Thyroid gland (tissue), 4 donors: ENCODE results near the gene SETD1B. TPM values are rescaled to one million over a fixed set of nuclear protein-coding genes. Genes with fewer than 3 reads are reported as not detected.

ENCODE experiments used
- DNase-seq, 2 donors: peaks; one replicate each; pipeline ENCODE4 v3.0.0-alpha.2; 2019
- H3K27ac ChIP-seq, 3 donors: fragments of 200-600 bp; sonication (generic); 1 replicate in 2 of 3; 2 replicates in 1 of 3; pipeline ENCODE4 v1.5.1; 2016 to 2019; ENCODE audit warnings: mild to moderate bottlenecking in 1 of 3, moderate library complexity in 1 of 3
- H3K27me3 ChIP-seq: fragments of 200-600 bp; sonication (generic); one replicate; pipeline ENCODE4 v1.5.1; 2019
- H3K36me3 ChIP-seq, 2 donors: fragments of 200-600 bp; sonication (generic); one replicate each; pipeline ENCODE4 v1.5.1; 2016 to 2019
- H3K4me1 ChIP-seq, 2 donors: fragments of 200-600 bp; sonication (generic); one replicate each; pipeline ENCODE4 v1.5.1; 2017 to 2019
- H3K4me3 ChIP-seq, 3 donors: fragments of 200-600 bp; sonication (generic); replicated peaks in 1 of 3; 1 replicate in 2 of 3; 2 replicates in 1 of 3; pipeline ENCODE4 v1.5.1; 2016; ENCODE audit warnings: mild to moderate bottlenecking in 1 of 3
- H3K9me3 ChIP-seq: fragments of 200-600 bp; sonication (generic); one replicate; pipeline ENCODE4 v1.5.1; 2017
- CTCF ChIP-seq, 6 experiments: fragments of 200-600 bp in 3 of 6; fragments of 450-650 bp in 3 of 6; sonication (generic) in 3 of 6; IDR thresholded peaks; one replicate each; pipeline ENCODE4 v1.5.1; 2016 to 2019; ENCODE audit warnings: antibody characterized with exemption in 6 of 6, mild to moderate bottlenecking in 2 of 6, inconsistent platforms in 1 of 6, moderate library complexity in 1 of 6
- POLR2A ChIP-seq, 2 donors: fragments of 450-650 bp; IDR thresholded peaks; one replicate each; pipeline ENCODE4 v1.6.1; 2017; ENCODE audit warnings: antibody characterized with exemption in 2 of 2, mild to moderate bottlenecking in 2 of 2, moderate library complexity in 1 of 2
- WGBS, 2 donors: methylation state at CpG; one replicate each; pipeline ENCODE4 v1.1.5; 2017; 5-methylcytosine and 5-hydroxymethylcytosine counted together
- intact Hi-C: fragments of 100-400 bp; cut with DNase I; formaldehyde crosslinking; loops from one replicate; pipeline ENCODE4 v1.15.1; 2023
- total RNA-seq, 4 donors: library from RNA; depleted of rRNA; stranded (reverse); fragments of >200 nt; gene quantifications; one replicate each; pipeline ENCODE4 v1.2.3, GENCODE V29; 2016

Gene SETD1B
- total RNA-seq, 4 donors from 2014 or later: 7.3 to 16.5 (median 11.7) TPM

DNA sequence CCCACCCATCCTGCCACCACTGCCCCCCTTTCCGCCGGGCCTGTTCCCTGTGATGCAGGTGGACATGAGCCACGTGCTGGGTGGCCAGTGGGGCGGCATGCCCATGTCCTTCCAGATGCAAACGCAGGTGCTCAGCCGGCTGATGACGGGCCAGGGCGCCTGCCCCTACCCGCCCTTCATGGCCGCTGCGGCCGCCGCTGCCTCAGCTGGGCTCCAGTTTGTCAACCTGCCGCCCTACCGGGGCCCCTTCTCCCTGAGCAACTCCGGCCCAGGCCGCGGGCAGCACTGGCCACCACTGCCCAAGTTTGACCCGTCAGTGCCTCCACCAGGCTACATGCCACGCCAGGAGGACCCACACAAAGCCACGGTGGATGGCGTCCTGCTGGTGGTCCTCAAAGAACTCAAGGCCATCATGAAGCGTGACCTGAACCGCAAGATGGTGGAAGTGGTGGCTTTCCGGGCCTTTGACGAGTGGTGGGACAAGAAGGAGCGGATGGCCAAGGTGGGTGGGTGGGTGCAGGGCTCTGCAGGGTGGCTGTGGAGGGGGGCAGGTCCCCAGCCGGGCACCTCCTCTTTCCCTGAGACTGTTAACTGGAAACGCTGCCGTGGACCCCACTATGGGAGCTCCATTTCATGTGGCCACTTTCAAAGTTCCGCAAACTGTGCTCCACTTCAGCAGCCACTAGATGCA, 10.8 kb downstream of the SETD1B start:
- intact Hi-C loops: loop anchor here (5.0 kb wide), 1 partner anchor 117 kb away; no protein-coding TSS in a partner anchor
- no peaks in the 10 kb centered on the region for H3K9me3 ChIP-seq
- H3K27me3 ChIP-seq: no peaks in the 10 kb centered on the region
- TF ChIP-seq POLR2A (IDR thresholded peaks at IDR 0.05) (no peak), CTCF (IDR thresholded peaks at IDR 0.05) (no peak)
- H3K27ac ChIP-seq: no peak overlapping the region
- no peak overlapping the region for H3K4me3 ChIP-seq
- H3K36me3 ChIP-seq: peaks cover 47 to 59% of the 10 kb centered on the region in 2 donors
- 93 to 95% methylated on average over 10 to 13 of the region's 31 CpGs for WGBS, 2 donors
- DNase-seq: no peak
- peaks cover 15 to 33% of the 10 kb centered on the region in 2 donors for H3K4me1 ChIP-seq

GRCh38 chr12:121815263-121815662, 11.5 kb downstream of the SETD1B start:
- H3K36me3 ChIP-seq: peaks cover 46 to 61% of the 10 kb centered on the region in 2 donors
- H3K27me3 ChIP-seq: no peaks in the 10 kb centered on the region
- H3K4me3 ChIP-seq: no peak overlapping the region
- H3K4me1 ChIP-seq: peaks cover 15 to 33% of the 10 kb centered on the region in 2 donors
- intact Hi-C loops: no loop called here
- TF ChIP-seq POLR2A (IDR thresholded peaks at IDR 0.05) (no peak), CTCF (IDR thresholded peaks at IDR 0.05) (no peak)
- WGBS, 2 donors: 92 to 96% methylated on average over 8 of the region's 8 CpGs
- H3K27ac ChIP-seq: no peak overlapping the region
- no peak for DNase-seq
- H3K9me3 ChIP-seq: no peaks in the 10 kb centered on the region

DNA sequence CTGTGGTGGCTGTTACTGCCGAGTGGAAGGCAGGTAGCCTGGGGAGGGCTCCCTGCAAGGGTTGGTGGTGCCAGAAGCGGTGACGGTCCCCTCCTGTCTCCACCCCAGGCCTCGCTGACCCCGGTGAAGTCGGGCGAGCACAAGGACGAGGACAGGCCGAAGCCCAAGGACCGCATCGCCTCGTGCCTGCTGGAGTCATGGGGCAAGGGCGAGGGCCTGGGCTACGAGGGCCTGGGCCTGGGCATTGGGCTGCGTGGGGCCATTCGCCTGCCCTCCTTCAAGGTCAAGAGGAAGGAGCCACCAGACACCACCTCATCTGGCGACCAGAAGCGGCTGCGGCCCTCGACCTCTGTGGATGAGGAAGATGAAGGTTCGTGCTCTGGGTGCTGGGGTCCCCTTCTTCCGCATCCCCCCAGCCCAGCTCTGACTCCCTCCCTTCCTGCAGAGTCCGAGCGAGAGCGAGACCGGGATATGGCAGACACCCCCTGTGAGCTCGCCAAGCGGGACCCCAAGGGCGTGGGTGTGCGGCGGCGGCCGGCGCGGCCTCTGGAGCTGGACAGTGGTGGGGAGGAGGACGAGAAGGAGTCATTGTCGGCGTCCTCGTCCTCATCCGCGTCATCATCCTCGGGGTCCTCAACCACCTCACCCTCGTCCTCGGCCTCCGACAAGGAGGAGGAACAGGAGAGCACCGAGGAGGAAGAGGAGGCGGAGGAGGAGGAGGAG, 13.3 kb downstream of the SETD1B start:
- intact Hi-C loops: no loop called here
- no peak overlapping the region for H3K4me3 ChIP-seq
- DNase-seq: no peak
- TF ChIP-seq CTCF (IDR thresholded peaks at IDR 0.05) (no peak), POLR2A (IDR thresholded peaks at IDR 0.05) (no peak)
- no peaks in the 10 kb centered on the region for H3K27me3 ChIP-seq
- 95 to 97% methylated on average over 40 to 41 of the region's 47 CpGs for WGBS, 2 donors
- H3K36me3 ChIP-seq: peaks cover 45 to 63% of the 10 kb centered on the region in 2 donors
- no peak overlapping the region for H3K27ac ChIP-seq
- H3K4me1 ChIP-seq: peaks cover 4 to 17% of the 10 kb centered on the region in 2 donors
- H3K9me3 ChIP-seq: no peaks in the 10 kb centered on the region

DNA sequence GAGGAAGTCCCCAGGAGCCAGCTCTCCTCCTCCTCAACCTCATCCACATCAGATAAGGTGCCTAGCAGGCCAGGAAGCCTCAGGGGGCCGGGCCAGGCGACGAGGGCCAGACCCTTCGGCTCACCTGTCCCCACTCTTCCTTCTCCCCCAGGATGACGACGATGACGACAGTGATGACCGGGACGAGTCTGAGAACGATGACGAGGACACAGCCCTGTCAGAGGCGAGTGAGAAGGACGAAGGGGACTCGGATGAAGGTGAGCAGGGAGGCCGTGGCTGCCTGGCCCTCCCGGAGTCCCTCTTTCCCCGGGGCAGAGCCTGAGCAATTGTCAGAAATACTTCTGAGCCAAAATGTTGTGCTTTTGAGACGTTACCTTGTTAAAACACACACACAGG, 13.8 kb downstream of the SETD1B start:
- no peak for DNase-seq
- Histone ChIP-seq H3K36me3 (peaks cover 48 to 68% of the 10 kb centered on the region in 2 donors), H3K4me1 (peaks cover 4 to 11% of the 10 kb centered on the region in 2 donors), H3K4me3 (no peak overlapping the region), H3K9me3 (no peaks in the 10 kb centered on the region), H3K27me3 (no peaks in the 10 kb centered on the region), H3K27ac (no peak overlapping the region)
- WGBS, 2 donors: 94 to 96% methylated on average over 18 of the region's 18 CpGs
- TF ChIP-seq CTCF (IDR thresholded peaks at IDR 0.05) (no peak), POLR2A (IDR thresholded peaks at IDR 0.05) (no peak)
- intact Hi-C loops: no loop called here
